ENCODE results near the gene CDHR3. TPM values are rescaled to one million over a fixed set of nuclear protein-coding genes. Genes with fewer than 3 reads are reported as not detected.

Gene CDHR3
- total and polyA plus RNA-seq, 2 donors (not counting 1 experiment from before 2014, with no cell fraction given), result 5.1 to 9.4 TPM

GRCh38 chr7:105945848-105946247 lies 17.2 kb upstream of the CDHR3 start:
- no peak overlapping the region for H3K9ac ChIP-seq (ENCODE audit: insufficient read depth, low read length)
- H3K27me3 ChIP-seq (ENCODE audit: control insufficient read depth, insufficient read depth, low read length), result no peaks in the 10 kb centered on the region
- TF ChIP-seq EZH2 (IDR thresholded peaks at IDR 0.05; ENCODE audit: low read length, missing control alignments) (no peak), CTCF (conservative IDR thresholded peaks at IDR 0.05 in 1 of 2, IDR thresholded peaks at IDR 0.05 in 1 of 2; ENCODE audit: low read depth in 1 of 2, low read length in 2 of 2) (no peak)
- H3K9me3 ChIP-seq (ENCODE audit: control insufficient read depth, insufficient read depth, low read depth, low read length), result no peaks in the 10 kb centered on the region
- no peaks in the 10 kb centered on the region for H4K20me1 ChIP-seq (ENCODE audit: control insufficient read depth, extremely low read depth, insufficient read depth, low read length)
- H3K4me3 ChIP-seq (replicated peaks in 1 of 4; ENCODE audit: control extremely low read depth in 1 of 4, insufficient read depth in 1 of 4, low read depth in 3 of 4, low read length in 4 of 4), result no peak overlapping the region
- H3K4me2 ChIP-seq (ENCODE audit: extremely low read depth, insufficient read depth, low read length), result no peak overlapping the region
- no peaks in the 10 kb centered on the region for H3K4me1 ChIP-seq (ENCODE audit: control insufficient read depth, extremely low read depth, insufficient read depth, low read length)
- no peak overlapping the region for H3K27ac ChIP-seq (ENCODE audit: insufficient read depth, low read length)
- H3K79me2 ChIP-seq (ENCODE audit: control insufficient read depth, insufficient read depth, low read length), result no peaks in the 10 kb centered on the region
- DNase-seq (ENCODE audit: low read depth in 2 of 2), result no peak
- no peaks in the 10 kb centered on the region for H3K36me3 ChIP-seq (ENCODE audit: control insufficient read depth, insufficient read depth, low read length)
- H2AFZ ChIP-seq (ENCODE audit: low read length), result no peak overlapping the region

- H3K36me3 ChIP-seq (ENCODE audit: control insufficient read depth, insufficient read depth, low read length), result no peaks in the 10 kb centered on the region
- TF ChIP-seq EZH2 (IDR thresholded peaks at IDR 0.05; ENCODE audit: low read length, missing control alignments) (no peak), CTCF (conservative IDR thresholded peaks at IDR 0.05 in 1 of 2, IDR thresholded peaks at IDR 0.05 in 1 of 2; ENCODE audit: low read depth in 1 of 2, low read length in 2 of 2) (no peak)
- H3K27me3 ChIP-seq (ENCODE audit: control insufficient read depth, insufficient read depth, low read length), result no peaks in the 10 kb centered on the region
- no peak overlapping the region for H3K4me3 ChIP-seq (replicated peaks in 1 of 4; ENCODE audit: control extremely low read depth in 1 of 4, insufficient read depth in 1 of 4, low read depth in 3 of 4, low read length in 4 of 4)
- no peak for DNase-seq (ENCODE audit: low read depth in 2 of 2)
- no peaks in the 10 kb centered on the region for H3K79me2 ChIP-seq (ENCODE audit: control insufficient read depth, insufficient read depth, low read length)
- H3K9me3 ChIP-seq (ENCODE audit: control insufficient read depth, insufficient read depth, low read depth, low read length), result no peaks in the 10 kb centered on the region
- no peak overlapping the region for H2AFZ ChIP-seq (ENCODE audit: low read length)
- no peak overlapping the region for H3K27ac ChIP-seq (ENCODE audit: insufficient read depth, low read length)
- H4K20me1 ChIP-seq (ENCODE audit: control insufficient read depth, extremely low read depth, insufficient read depth, low read length), result no peaks in the 10 kb centered on the region
- no peak overlapping the region for H3K9ac ChIP-seq (ENCODE audit: insufficient read depth, low read length)
- no peak overlapping the region for H3K4me2 ChIP-seq (ENCODE audit: extremely low read depth, insufficient read depth, low read length)
- H3K4me1 ChIP-seq (ENCODE audit: control insufficient read depth, extremely low read depth, insufficient read depth, low read length), result no peaks in the 10 kb centered on the region
These were observed 11.5 kb upstream of the CDHR3 start for GRCh38 chr7:105951597-105951996.

GRCh38 chr7:105952917-105953595 lies 10.0 kb upstream of the CDHR3 start:
- Histone ChIP-seq H4K20me1 (ENCODE audit: control insufficient read depth, extremely low read depth, insufficient read depth, low read length) (no peaks in the 10 kb centered on the region), H3K4me3 (replicated peaks in 1 of 4; ENCODE audit: control extremely low read depth in 1 of 4, insufficient read depth in 1 of 4, low read depth in 3 of 4, low read length in 4 of 4) (no peak overlapping the region), H2AFZ (ENCODE audit: low read length) (no peak overlapping the region), H3K4me2 (ENCODE audit: extremely low read depth, insufficient read depth, low read length) (no peak overlapping the region), H3K36me3 (ENCODE audit: control insufficient read depth, insufficient read depth, low read length) (no peaks in the 10 kb centered on the region), H3K9me3 (ENCODE audit: control insufficient read depth, insufficient read depth, low read depth, low read length) (no peaks in the 10 kb centered on the region), H3K9ac (ENCODE audit: insufficient read depth, low read length) (no peak overlapping the region), H3K4me1 (ENCODE audit: control insufficient read depth, extremely low read depth, insufficient read depth, low read length) (no peaks in the 10 kb centered on the region), H3K79me2 (ENCODE audit: control insufficient read depth, insufficient read depth, low read length) (no peaks in the 10 kb centered on the region), H3K27me3 (ENCODE audit: control insufficient read depth, insufficient read depth, low read length) (no peaks in the 10 kb centered on the region), H3K27ac (ENCODE audit: insufficient read depth, low read length) (no peak overlapping the region)
- TF ChIP-seq CTCF (conservative IDR thresholded peaks at IDR 0.05 in 1 of 2, IDR thresholded peaks at IDR 0.05 in 1 of 2; ENCODE audit: low read depth in 1 of 2, low read length in 2 of 2) (no peak), EZH2 (IDR thresholded peaks at IDR 0.05; ENCODE audit: low read length, missing control alignments) (no peak)
- no peak for DNase-seq (ENCODE audit: low read depth in 2 of 2)

All from fibroblast of lung (primary cell).